ENCODE results near the gene RABGAP1L.
"Not testable (repeated sequence)": the region's sequence is repeated elsewhere in the genome, so short reads cannot be mapped to it uniquely, and the experiment has no call there.

Gene RABGAP1L

DNA sequence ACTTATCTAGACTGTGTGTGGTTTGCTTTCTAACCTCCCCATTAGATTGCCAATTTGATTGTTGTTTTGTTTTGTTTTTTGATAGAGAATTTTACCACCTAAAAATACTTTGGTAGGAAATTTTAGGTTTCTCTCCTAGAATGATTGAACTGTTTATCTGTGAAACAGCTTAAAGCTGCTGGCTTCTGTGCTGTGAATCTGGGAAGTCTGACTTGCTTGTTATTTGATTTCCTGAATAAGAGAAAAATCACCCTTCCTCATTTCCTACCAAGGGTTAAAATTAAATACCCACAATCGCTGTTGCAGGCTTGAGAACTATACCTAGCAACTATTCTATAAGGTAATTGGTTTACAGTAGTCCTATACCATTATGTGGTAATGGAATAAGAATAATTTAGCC is 641.6 kb downstream of the RABGAP1L start:
- Histone ChIP-seq H3K4me3 (replicated peaks; ENCODE audit: low read depth, low read length) (peak overlapping the region; percentile 60; the same call in 1 of the 2 replicates), H3K36me3 (ENCODE audit: control insufficient read depth, insufficient read depth, low read length) (no peaks in the 10 kb centered on the region), H3K27me3 (replicated peaks; ENCODE audit: control insufficient read depth, insufficient read depth, low read length) (no peaks in the 10 kb centered on the region)
- TF ChIP-seq, protein P1, sequence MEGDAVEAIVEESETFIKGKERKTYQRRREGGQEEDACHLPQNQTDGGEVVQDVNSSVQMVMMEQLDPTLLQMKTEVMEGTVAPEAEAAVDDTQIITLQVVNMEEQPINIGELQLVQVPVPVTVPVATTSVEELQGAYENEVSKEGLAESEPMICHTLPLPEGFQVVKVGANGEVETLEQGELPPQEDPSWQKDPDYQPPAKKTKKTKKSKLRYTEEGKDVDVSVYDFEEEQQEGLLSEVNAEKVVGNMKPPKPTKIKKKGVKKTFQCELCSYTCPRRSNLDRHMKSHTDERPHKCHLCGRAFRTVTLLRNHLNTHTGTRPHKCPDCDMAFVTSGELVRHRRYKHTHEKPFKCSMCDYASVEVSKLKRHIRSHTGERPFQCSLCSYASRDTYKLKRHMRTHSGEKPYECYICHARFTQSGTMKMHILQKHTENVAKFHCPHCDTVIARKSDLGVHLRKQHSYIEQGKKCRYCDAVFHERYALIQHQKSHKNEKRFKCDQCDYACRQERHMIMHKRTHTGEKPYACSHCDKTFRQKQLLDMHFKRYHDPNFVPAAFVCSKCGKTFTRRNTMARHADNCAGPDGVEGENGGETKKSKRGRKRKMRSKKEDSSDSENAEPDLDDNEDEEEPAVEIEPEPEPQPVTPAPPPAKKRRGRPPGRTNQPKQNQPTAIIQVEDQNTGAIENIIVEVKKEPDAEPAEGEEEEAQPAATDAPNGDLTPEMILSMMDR (IDR thresholded peaks at IDR 0.05; ENCODE audit: insufficient read depth, low read length, poor library complexity, severe bottlenecking) = no peak
- DNase-seq (ENCODE audit: extremely low read depth, insufficient read length) = no peak

DNA sequence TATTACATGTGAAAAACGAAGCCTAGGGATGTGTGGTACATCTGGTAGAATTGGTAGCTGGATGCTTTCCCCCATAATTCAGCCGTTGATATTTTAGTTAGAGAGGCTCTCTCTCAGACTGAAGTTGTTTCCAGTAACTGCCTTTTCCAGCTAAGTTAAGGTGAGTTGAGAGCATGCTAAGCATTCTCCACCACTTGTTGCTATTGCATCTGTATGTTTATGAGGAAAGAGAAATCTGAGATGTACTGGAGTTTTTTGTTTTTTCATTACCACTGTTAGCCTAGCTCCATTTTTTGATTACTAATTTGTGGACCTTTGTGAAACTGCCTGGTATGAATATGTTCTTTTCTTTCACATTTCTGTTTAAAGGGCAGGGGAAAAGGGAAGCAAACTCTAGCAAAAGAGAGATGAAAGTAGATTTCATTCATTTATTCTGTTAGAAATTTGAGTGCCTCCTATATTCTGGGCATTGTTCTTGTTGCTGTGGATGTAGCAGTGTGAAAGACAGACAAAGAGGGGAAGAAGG is 650.5 kb downstream of the RABGAP1L start:
- H3K36me3 ChIP-seq (ENCODE audit: control insufficient read depth, insufficient read depth, low read length) = no peaks in the 10 kb centered on the region; the same call in 1 of the 2 replicates
- DNase-seq (ENCODE audit: extremely low read depth, insufficient read length) = no peak
- no peaks in the 10 kb centered on the region for H3K27me3 ChIP-seq (replicated peaks; ENCODE audit: control insufficient read depth, insufficient read depth, low read length)
- no peak overlapping the region for H3K4me3 ChIP-seq (replicated peaks; ENCODE audit: low read depth, low read length)
- TF ChIP-seq, protein P1 (IDR thresholded peaks at IDR 0.05; ENCODE audit: insufficient read depth, low read length, poor library complexity, severe bottlenecking) = no peak

DNA sequence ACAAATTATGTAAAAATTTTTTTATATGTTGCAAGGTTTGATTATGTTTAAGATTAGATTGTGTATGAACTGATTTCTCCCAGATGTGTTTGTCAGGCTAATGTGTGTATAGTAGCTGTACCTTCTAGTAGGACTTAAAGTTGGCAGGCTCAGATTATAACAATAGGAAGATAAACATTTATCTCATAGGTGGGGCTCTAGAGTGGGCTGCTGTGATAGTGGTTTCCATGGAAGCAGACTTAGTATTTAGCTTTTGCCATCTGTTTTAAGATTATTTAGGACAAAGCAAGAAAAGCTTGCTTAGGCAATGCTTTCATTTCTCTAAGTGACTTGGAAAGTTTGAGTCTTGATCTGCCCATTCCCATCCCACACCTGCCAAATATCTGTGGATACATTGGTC is 652.7 kb downstream of the RABGAP1L start:
- TF ChIP-seq, protein P1 (IDR thresholded peaks at IDR 0.05; ENCODE audit: insufficient read depth, low read length, poor library complexity, severe bottlenecking) = no peak
- Histone ChIP-seq H3K4me3 (replicated peaks; ENCODE audit: low read depth, low read length) (no peak overlapping the region), H3K27me3 (replicated peaks; ENCODE audit: control insufficient read depth, insufficient read depth, low read length) (no peaks in the 10 kb centered on the region), H3K36me3 (ENCODE audit: control insufficient read depth, insufficient read depth, low read length) (no peaks in the 10 kb centered on the region; the same call in 1 of the 2 replicates)
- no peak for DNase-seq (ENCODE audit: extremely low read depth, insufficient read length)

DNA sequence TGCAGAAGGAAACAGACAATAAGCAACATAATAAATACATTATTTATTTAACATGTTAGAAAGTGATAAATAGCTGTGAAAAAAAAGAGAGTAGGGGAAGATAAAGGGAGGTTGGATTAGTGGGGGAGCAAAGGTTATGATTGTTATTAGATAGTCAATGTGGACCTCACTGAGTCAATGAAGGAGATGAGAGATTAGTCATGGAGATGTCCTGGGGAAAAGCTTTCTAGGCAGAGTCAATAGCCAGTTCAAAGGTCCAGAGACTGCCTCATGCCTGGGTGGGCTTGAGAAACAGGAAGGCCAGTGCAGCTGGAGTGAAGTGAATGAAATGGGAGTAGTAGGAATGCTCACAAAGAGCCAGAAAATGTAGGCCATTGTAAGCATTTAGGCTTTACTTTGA is 653.3 kb downstream of the RABGAP1L start:
- TF ChIP-seq, protein P1 (IDR thresholded peaks at IDR 0.05; ENCODE audit: insufficient read depth, low read length, poor library complexity, severe bottlenecking) = no peak
- no peak for DNase-seq (ENCODE audit: extremely low read depth, insufficient read length)
- no peaks in the 10 kb centered on the region for H3K27me3 ChIP-seq (replicated peaks; ENCODE audit: control insufficient read depth, insufficient read depth, low read length)
- H3K4me3 ChIP-seq (replicated peaks; ENCODE audit: low read depth, low read length) = no peak overlapping the region
- no peaks in the 10 kb centered on the region; the same call in 1 of the 2 replicates for H3K36me3 ChIP-seq (ENCODE audit: control insufficient read depth, insufficient read depth, low read length)

DNA sequence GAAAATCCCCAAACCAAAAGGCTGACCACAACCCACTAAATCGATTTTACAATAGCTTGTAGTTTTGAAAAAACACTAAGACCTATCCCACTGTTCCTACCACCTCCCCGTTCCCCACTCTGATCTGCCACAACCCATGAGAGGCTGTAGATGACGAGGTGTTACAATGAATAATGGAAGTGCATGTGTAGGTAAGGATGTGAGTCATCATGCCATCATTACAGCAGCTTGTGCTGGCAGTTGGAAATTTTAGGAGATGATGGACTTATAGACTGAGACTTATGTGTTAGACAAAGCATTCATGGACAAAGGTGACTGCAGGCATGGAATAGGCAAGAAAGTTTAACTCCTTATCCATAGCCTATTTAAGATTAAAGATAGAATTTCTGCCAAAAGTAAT is 655.7 kb downstream of the RABGAP1L start:
- H3K36me3 ChIP-seq (ENCODE audit: control insufficient read depth, insufficient read depth, low read length) = no peaks in the 10 kb centered on the region; the same call in 1 of the 2 replicates
- TF ChIP-seq, protein P1 (IDR thresholded peaks at IDR 0.05; ENCODE audit: insufficient read depth, low read length, poor library complexity, severe bottlenecking) = no peak
- H3K4me3 ChIP-seq (replicated peaks; ENCODE audit: low read depth, low read length) = no peak overlapping the region
- no peaks in the 10 kb centered on the region for H3K27me3 ChIP-seq (replicated peaks; ENCODE audit: control insufficient read depth, insufficient read depth, low read length)
- DNase-seq (ENCODE audit: extremely low read depth, insufficient read length) = peak; percentile 56

DNA sequence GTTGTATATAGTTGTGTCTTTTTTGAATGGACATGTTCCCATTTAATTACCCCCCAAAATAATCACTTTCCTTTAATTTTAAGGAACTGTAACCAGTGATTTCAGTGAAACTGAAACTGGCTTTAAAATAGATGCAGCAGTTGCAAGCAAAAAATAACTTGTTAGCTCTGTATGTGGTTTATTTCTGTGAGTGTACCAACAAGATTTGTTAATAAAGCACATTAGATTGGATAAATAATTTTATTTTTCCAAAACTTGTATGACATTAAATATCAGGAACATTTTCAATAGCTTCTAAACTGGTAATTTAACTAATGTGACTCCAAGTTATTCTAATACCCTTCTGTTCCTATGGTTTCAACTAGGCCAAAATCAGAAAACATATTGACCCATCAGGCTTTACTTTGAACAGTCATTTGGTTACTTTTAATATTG is 656.2 kb downstream of the RABGAP1L start:
- Histone ChIP-seq H3K4me3 (replicated peaks; ENCODE audit: low read depth, low read length) (no peak overlapping the region; the same call in 1 of the 2 replicates), H3K36me3 (ENCODE audit: control insufficient read depth, insufficient read depth, low read length) (no peaks in the 10 kb centered on the region; the same call in 1 of the 2 replicates), H3K27me3 (replicated peaks; ENCODE audit: control insufficient read depth, insufficient read depth, low read length) (no peaks in the 10 kb centered on the region)
- DNase-seq (ENCODE audit: extremely low read depth, insufficient read length) = peak; percentile 59
- TF ChIP-seq, protein P1 (IDR thresholded peaks at IDR 0.05; ENCODE audit: insufficient read depth, low read length, poor library complexity, severe bottlenecking) = no peak

DNA sequence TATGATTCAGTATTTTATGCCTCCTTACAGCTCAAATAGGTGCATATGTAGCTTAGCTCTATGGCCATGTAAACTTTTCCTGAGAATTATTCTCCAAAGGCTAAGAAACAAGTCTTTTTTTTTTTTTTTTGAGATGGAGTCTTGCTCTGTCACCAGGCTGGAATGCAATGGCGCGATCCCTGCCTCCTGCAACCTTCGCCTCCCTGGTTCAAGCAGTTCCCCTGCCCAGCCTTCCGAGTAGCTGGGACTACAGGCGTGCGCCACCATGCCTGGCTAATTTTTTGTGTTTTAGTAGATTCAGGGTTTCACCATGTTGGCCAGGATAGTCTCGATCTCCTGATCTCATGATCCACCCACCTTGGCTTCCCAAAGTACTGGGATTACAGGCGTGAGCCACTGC is 657.3 kb downstream of the RABGAP1L start:
- DNase-seq (ENCODE audit: extremely low read depth, insufficient read length); H3K27me3 ChIP-seq (replicated peaks; ENCODE audit: control insufficient read depth, insufficient read depth, low read length); H3K36me3 ChIP-seq (ENCODE audit: control insufficient read depth, insufficient read depth, low read length); H3K4me3 ChIP-seq (replicated peaks; ENCODE audit: low read depth, low read length): not testable (repeated sequence)

Measured in GM06990 (cell line).